ENCODE data around the gene PTBP1.

Gene PTBP1

GRCh38 chr19:750640-751423 is 46.4 kb upstream of the PTBP1 start, which contains the start of gene MISP:
MISP (plus strand) TSS chr19:751112; CDS start chr19:756947, 5,835 bp downstream.
- Histone ChIP-seq H3K4me2 (ENCODE audit: low read depth, low read length, poor library complexity, severe bottlenecking) (no peak within 1 kb of the TSS), H3F3A (ENCODE audit: insufficient read depth) (no peaks in the 10 kb centered on the region), H3K9me3 (ENCODE audit: insufficient read depth, low read length) (no peaks in the 10 kb centered on the region), H4K20me1 (ENCODE audit: low read depth, low read length) (no peaks in the 10 kb centered on the region), H3K36me3 (ENCODE audit: low read length) (no peaks in the 10 kb centered on the region), H3K79me2 (ENCODE audit: insufficient read depth, low read length) (no peaks in the 10 kb centered on the region), H3K27me3 (ENCODE audit: low read length) (no peaks in the 10 kb centered on the region), H3K9ac (ENCODE audit: low read length) (no peak within 1 kb of the TSS), H2AFZ (ENCODE audit: low read depth, low read length, severe bottlenecking) (no peak within 1 kb of the TSS), H3K9me2 (replicated peaks; ENCODE audit: insufficient read depth, low read length) (no peaks in the 10 kb centered on the region), H3K27ac (ENCODE audit: low read depth, low read length) (no peak within 1 kb of the TSS), H3K4me3 (ENCODE audit: insufficient read depth, low read length, poor library complexity, severe bottlenecking) (no peak within 1 kb of the TSS)
- TF ChIP-seq CTCF (IDR thresholded peaks at IDR 0.05; ENCODE audit: insufficient read depth, low read length, poor library complexity, severe bottlenecking) = no peak
- TF ChIP-seq EZH2phosphoT487 (conservative IDR thresholded peaks at IDR 0.05; ENCODE audit: low read length) = no peak

- Histone ChIP-seq H3K4me2 (ENCODE audit: low read depth, low read length, poor library complexity, severe bottlenecking) (no peak overlapping the region), H3K4me3 (ENCODE audit: insufficient read depth, low read length, poor library complexity, severe bottlenecking) (no peak overlapping the region), H3F3A (ENCODE audit: insufficient read depth) (no peaks in the 10 kb centered on the region), H3K9ac (ENCODE audit: low read length) (no peak overlapping the region), H4K20me1 (ENCODE audit: low read depth, low read length) (no peaks in the 10 kb centered on the region), H3K36me3 (ENCODE audit: low read length) (no peaks in the 10 kb centered on the region), H3K79me2 (ENCODE audit: insufficient read depth, low read length) (no peaks in the 10 kb centered on the region), H3K9me2 (replicated peaks; ENCODE audit: insufficient read depth, low read length) (no peaks in the 10 kb centered on the region), H3K27ac (ENCODE audit: low read depth, low read length) (no peak overlapping the region), H2AFZ (ENCODE audit: low read depth, low read length, severe bottlenecking) (no peak overlapping the region), H3K27me3 (ENCODE audit: low read length) (no peaks in the 10 kb centered on the region), H3K9me3 (ENCODE audit: insufficient read depth, low read length) (no peaks in the 10 kb centered on the region)
- TF ChIP-seq CTCF (IDR thresholded peaks at IDR 0.05; ENCODE audit: insufficient read depth, low read length, poor library complexity, severe bottlenecking) (no peak), EZH2phosphoT487 (conservative IDR thresholded peaks at IDR 0.05; ENCODE audit: low read length) (no peak)
These were observed 45.5 kb upstream of the PTBP1 start for GRCh38 chr19:751501-752341.

GRCh38 chr19:752652-753517 is 44.4 kb upstream of the PTBP1 start:
- Histone ChIP-seq H3K9ac (ENCODE audit: low read length) (no peak overlapping the region), H3K27ac (ENCODE audit: low read depth, low read length) (no peak overlapping the region)
- TF ChIP-seq EZH2phosphoT487 (conservative IDR thresholded peaks at IDR 0.05; ENCODE audit: low read length) (no peak), CTCF (IDR thresholded peaks at IDR 0.05; ENCODE audit: insufficient read depth, low read length, poor library complexity, severe bottlenecking) (no peak)

More at GRCh38 chr19:752652-753517, 44.4 kb upstream of the PTBP1 start:
- Histone ChIP-seq H4K20me1 (ENCODE audit: low read depth, low read length) (no peaks in the 10 kb centered on the region), H3K9me2 (replicated peaks; ENCODE audit: insufficient read depth, low read length) (no peaks in the 10 kb centered on the region), H3F3A (ENCODE audit: insufficient read depth) (no peaks in the 10 kb centered on the region), H3K4me3 (ENCODE audit: insufficient read depth, low read length, poor library complexity, severe bottlenecking) (no peak overlapping the region), H3K4me2 (ENCODE audit: low read depth, low read length, poor library complexity, severe bottlenecking) (no peak overlapping the region), H3K36me3 (ENCODE audit: low read length) (no peaks in the 10 kb centered on the region), H2AFZ (ENCODE audit: low read depth, low read length, severe bottlenecking) (no peak overlapping the region), H3K27me3 (ENCODE audit: low read length) (no peaks in the 10 kb centered on the region), H3K79me2 (ENCODE audit: insufficient read depth, low read length) (no peaks in the 10 kb centered on the region), H3K9me3 (ENCODE audit: insufficient read depth, low read length) (no peaks in the 10 kb centered on the region)

Data from SU-DHL-6 (cell line).